RPMI7951 (cell line): ENCODE results near the gene MAP4K4. TPM values are rescaled to one million over a fixed set of nuclear protein-coding genes. Genes with fewer than 3 reads are reported as not detected.
A peak's percentile ranks its signal among the peaks of the same experiment; 100 is the strongest.

Source experiments
- DNase-seq: peaks from one replicate; pipeline ENCODE4 v3.0.0-alpha.2; 2012; ENCODE audit warnings: low read depth
- total RNA-seq: library from RNA; depleted of rRNA; stranded (reverse); fragments of >200 nt; shearing (Covaris generic); gene quantifications from 2 replicates; pipeline ENCODE4 v1.2.3, GENCODE V29; 2014

MAP4K4 gene
- total RNA-seq, 1 experiment from 2014 or later = 77.5 TPM

DNA sequence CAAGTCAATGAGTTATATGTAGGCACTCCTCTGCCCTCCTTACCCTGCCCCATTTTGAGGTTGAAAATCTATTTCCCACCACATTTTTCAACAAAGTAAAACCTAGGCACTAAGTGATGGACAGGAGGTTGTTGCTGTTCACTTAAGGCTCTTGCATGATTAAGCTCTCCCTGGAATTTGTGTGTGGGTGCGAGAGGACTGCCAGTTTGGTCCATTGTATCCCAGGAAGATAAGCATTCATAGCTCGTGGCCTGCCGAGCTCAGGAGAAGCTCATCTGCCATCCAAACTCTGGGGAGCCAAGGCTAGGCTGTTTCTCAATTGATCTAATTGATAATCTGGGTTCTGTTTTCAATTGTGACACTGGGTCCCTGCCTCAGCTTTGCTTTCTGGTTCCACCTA, 4.7 kb upstream of the MAP4K4 start:
- DNase-seq = no peak

GRCh38 chr2:101693991-101694588, 3.4 kb upstream of the MAP4K4 start:
- DNase-seq = no peak

- no peak for DNase-seq
Measured at GRCh38 chr2:101696272-101697123, 1.0 kb upstream of the MAP4K4 start.

DNA sequence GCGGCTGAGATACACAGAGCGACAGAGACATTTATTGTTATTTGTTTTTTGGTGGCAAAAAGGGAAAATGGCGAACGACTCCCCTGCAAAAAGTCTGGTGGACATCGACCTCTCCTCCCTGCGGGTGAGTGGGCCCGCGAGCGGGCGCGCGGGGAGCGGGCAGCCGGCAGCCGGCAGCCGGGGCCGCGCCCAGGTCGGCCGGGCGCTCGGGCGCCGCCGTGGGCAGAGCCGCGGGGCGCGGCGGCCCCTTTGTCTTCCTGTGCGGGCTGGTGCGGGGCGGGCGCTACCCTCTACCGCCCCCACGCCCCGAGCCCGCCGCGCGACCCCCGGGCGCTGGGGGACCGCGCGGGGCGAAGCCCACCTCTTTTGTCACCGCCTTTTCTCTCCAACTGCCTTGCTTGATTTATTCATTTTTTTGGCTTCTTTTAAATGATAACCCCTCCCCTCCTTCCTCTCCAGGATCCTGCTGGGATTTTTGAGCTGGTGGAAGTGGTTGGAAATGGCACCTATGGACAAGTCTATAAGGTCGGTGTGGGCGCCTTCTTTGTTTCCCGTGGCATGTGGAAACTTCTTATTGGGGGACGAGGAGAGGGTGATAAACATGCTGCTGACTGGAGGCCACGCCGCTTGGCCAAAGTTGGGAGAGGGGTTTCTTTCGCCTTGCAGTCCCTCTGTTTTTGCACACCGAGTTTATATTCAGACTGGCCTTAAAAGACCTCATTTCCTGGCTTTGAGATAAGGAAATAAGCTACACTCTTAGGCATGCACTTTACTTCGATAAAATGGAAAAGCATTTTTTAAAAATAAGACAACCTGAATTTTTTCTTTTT, 722 bp downstream of the MAP4K4 start:
- peak; percentile 31 for DNase-seq

- DNase-seq = peak; percentile 27
Measured at GRCh38 chr2:101698844-101699754, 1.6 kb downstream of the MAP4K4 start.

- DNase-seq = peak; percentile 35
Measured at GRCh38 chr2:101699755-101700461, 2.4 kb downstream of the MAP4K4 start.

DNA sequence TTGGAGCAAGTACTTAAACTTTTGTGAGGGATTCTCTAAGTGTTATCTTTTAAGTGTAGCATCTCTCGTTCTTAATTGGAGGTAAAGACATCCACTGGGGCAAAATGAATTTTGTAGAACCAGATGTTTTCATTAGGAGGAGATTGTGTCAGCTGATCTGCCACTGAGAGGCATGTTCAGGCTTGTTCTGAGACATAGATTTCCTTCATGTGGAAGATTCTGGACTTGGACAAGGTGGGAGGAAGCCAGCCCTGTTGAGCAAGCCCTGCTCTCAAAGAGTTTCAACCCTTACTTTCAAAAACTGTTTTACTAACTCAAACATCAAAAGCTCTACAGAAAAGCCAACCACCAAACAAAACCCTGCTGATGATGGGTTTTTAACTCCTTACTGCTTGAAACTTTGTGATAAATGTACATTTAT, 6.5 kb downstream of the MAP4K4 start:
- no peak for DNase-seq

DNA sequence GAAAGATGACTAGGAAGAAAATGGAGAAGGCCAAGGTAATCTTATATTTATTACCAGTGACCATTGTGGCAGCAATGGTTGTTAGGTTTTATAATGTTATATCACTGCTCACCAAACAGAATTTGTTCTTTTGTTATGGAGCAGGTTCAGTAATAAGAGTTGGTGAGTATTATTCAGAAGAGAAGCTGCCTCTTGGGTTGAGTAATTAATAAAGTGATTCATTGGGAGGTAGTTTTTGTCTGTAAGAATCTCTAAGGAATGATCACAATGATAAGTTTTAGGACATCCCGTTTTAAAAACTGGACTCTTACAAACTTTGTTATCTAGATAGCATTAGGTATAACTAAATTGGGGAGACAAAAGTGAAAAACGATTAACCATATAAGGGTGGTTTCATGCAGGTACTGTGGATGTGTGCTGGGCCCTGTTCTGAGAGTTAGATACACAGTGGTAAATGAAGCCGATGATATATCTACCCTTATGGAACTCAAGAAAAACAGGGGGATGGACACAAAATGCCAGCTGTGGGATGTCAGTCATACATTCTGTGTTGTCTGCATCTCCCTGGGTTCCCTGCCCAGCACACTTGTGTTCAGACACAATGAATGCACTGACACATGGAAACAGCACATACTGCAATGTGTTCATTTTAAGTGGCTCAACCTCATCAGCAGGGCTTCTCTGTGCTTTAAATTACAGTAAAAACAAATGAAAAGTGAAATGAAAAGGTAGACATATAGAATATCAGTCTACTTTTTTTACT, 7.5 kb downstream of the MAP4K4 start:
- no peak for DNase-seq

DNA sequence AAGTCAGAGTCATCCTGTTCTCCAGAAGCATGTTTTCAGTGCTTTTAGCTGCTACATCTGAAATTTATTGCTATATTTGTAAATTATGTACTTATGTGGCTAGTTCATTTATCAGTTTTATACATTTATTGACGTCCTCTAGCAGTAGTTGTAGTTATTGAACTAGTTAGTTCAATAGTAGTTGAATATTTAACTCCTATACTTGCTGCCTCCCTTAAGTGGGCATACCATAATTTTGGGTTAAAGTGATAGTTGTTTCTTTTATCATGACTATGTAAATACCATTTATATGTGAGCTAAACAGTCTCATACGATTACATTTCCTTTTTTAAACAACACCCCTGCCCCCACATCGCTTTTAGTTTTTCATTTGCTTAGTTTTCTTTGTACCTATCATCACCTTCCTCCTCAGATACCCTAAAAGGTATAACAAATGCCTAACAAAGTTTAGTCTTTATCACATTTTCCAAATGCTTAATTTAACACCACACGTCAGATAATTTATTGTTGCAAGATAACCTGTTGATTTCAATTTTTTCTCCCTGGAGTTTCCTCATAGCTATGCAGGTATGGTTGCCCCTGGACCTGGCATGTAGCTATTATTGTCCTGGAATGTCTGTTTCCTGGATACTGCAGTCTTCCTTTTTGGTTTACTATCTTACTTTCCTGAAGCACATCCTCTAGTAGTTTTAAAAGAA, 8.8 kb downstream of the MAP4K4 start:
- DNase-seq = no peak

GRCh38 chr2:101706819-101707177, 9.3 kb downstream of the MAP4K4 start:
- no peak for DNase-seq

DNA sequence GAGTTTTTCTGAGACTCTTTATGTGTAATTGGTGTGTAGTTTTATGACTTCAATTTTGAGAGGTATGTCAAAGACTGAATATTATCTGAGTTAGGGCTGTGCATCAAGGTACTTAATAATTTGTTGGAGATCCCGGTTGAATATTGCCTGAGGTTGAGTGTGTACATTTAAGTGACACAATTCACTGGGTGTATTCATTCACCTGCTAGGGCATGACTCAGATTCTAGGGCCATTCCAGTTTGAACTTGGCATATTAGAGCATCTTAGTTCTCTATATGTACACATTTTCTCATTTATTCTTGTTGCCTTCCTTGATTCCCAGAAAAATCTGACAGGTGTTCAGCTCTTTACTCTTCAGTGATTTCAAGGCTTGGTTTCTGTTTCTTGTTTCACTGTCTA, 12.5 kb downstream of the MAP4K4 start:
- no peak for DNase-seq

- DNase-seq = peak; percentile 54
Measured at GRCh38 chr2:101710471-101711318, 13.2 kb downstream of the MAP4K4 start.

GRCh38 chr2:101714118-101714517, 16.6 kb downstream of the MAP4K4 start:
- no peak for DNase-seq

GRCh38 chr2:101717071-101717845, 19.8 kb downstream of the MAP4K4 start:
- DNase-seq = no peak

DNA sequence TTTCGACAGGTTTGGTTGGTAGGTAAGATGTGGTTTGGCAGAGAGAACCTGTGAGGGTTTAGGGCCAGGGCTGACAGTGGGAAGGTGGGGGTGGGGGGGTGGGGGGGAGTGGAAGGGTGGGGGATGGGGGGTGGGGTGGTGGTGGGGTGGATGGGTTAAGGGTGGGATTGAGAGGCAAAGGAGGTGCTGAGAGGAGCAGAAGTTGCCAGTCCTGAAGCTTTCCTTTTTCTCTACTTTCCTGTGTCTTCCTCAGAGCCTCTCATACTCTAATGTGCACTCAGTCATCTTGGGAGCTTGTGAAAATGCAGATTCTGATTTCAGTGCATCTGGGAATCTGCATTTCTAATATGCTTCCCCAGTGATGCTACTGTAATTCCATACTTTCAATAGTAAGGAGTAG, 21.0 kb downstream of the MAP4K4 start:
- DNase-seq = no peak

- no peak for DNase-seq
Measured at GRCh38 chr2:101718993-101719571, 21.6 kb downstream of the MAP4K4 start.

DNA sequence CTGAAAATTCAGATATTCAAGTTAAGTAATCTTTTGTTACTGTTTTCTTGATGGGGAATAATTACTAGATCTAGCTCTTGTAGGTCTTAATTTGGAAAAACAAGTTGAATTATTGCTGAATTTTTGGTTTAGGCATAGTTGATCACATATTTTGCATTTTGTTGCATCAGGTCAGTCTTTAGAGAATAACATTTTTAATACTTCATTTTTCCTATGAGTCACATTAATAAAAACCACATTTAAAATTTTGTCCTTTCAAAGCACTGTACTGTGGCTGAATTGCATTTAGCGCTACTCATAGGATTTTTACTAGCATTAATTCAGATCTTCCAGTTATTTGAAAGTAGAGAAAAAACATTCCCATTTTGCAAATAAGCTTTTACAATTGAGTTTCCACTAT, 23.2 kb downstream of the MAP4K4 start:
- DNase-seq = no peak
